ENCODE data around the gene EPS8. TPM values are rescaled to one million over a fixed set of nuclear protein-coding genes. Genes with fewer than 3 reads are reported as not detected.

Gene EPS8
- total RNA-seq, 1 donor from 2014 or later: 35.3 TPM

GRCh38 chr12:15662303-15662980, 126.7 kb downstream of the EPS8 start:
- no peaks in the 10 kb centered on the region for H3K36me3 ChIP-seq (ENCODE audit: control insufficient read depth, insufficient read depth, low read length)
- no peaks in the 10 kb centered on the region for H3K27me3 ChIP-seq (ENCODE audit: control insufficient read depth, insufficient read depth, low read length)
- no peak overlapping the region for H3K4me3 ChIP-seq (ENCODE audit: low read depth, low read length)
- peak; percentile 99 for DNase-seq (ENCODE audit: low read depth)
- no peak for FAIRE-seq
- TF ChIP-seq CTCF (IDR thresholded peaks at IDR 0.05; ENCODE audit: insufficient read depth, low read length, severe bottlenecking): no peak

- Histone ChIP-seq H3K36me3 (ENCODE audit: control insufficient read depth, insufficient read depth, low read length) (peaks cover 2% of the 10 kb centered on the region), H3K27me3 (ENCODE audit: control insufficient read depth, insufficient read depth, low read length) (no peaks in the 10 kb centered on the region), H3K4me3 (ENCODE audit: low read depth, low read length) (no peak overlapping the region)
- TF ChIP-seq CTCF (IDR thresholded peaks at IDR 0.05; ENCODE audit: insufficient read depth, low read length, severe bottlenecking): no peak
- no peak for FAIRE-seq
- DNase-seq (ENCODE audit: low read depth): no peak
Observed at GRCh38 chr12:15651371-15651770, 137.8 kb downstream of the EPS8 start.

- Histone ChIP-seq H3K36me3 (ENCODE audit: control insufficient read depth, insufficient read depth, low read length) (peaks cover 2% of the 10 kb centered on the region), H3K4me3 (ENCODE audit: low read depth, low read length) (no peak overlapping the region), H3K27me3 (ENCODE audit: control insufficient read depth, insufficient read depth, low read length) (no peaks in the 10 kb centered on the region)
- FAIRE-seq: no peak
- no peak for TF ChIP-seq CTCF (IDR thresholded peaks at IDR 0.05; ENCODE audit: insufficient read depth, low read length, severe bottlenecking)
- no peak for DNase-seq (ENCODE audit: low read depth)
Observed at GRCh38 chr12:15650399-15651128, 138.6 kb downstream of the EPS8 start.

DNA sequence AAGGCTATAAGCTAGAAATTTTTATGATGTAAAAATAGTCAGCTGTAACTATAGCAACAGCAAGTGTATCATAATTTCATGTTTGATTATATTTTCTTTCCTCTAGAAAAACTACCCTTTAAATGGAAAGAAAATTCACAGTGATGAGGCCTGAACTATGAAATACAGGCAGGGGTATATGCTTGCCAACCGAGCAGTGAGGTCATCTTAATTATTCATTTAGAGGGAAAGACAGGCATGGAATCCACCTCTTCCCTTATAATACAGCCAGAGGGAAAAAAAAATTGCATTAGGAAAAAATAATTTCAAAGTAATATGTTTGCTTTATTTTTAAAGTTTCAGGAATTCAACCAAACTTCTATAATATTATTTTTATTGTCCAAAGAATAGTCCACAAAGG, 139.8 kb downstream of the EPS8 start:
- Histone ChIP-seq H3K27me3 (ENCODE audit: control insufficient read depth, insufficient read depth, low read length) (no peaks in the 10 kb centered on the region), H3K36me3 (ENCODE audit: control insufficient read depth, insufficient read depth, low read length) (peaks cover 2% of the 10 kb centered on the region), H3K4me3 (ENCODE audit: low read depth, low read length) (no peak overlapping the region)
- no peak for TF ChIP-seq CTCF (IDR thresholded peaks at IDR 0.05; ENCODE audit: insufficient read depth, low read length, severe bottlenecking)
- no peak for DNase-seq (ENCODE audit: low read depth)
- no peak for FAIRE-seq

DNA sequence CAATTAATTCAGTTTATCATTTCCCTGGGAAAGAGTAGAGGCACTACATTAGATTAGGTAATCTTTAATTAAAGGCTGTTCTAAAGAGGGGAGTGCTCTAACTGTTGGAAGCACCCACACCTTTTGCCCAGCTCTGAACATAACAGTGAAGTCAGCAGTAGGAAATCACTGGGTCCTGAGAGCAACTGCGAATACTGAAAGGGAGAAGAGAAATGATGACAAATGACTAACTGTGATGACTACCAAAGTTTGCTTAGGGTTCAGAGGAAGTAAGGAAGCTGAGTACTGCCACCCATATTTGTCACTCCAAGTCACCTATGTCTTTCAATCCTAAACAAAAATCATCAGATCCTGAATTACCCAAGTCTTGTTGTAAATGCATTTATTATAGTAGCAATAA, 140.6 kb downstream of the EPS8 start:
- Histone ChIP-seq H3K27me3 (ENCODE audit: control insufficient read depth, insufficient read depth, low read length) (no peaks in the 10 kb centered on the region), H3K4me3 (ENCODE audit: low read depth, low read length) (no peak overlapping the region), H3K36me3 (ENCODE audit: control insufficient read depth, insufficient read depth, low read length) (peaks cover 1% of the 10 kb centered on the region)
- no peak for TF ChIP-seq CTCF (IDR thresholded peaks at IDR 0.05; ENCODE audit: insufficient read depth, low read length, severe bottlenecking)
- no peak for DNase-seq (ENCODE audit: low read depth)
- no peak for FAIRE-seq
